GM23248 (cell line): Measurements from ENCODE around the gene PDLIM3. TPM values are rescaled to one million over a fixed set of nuclear protein-coding genes. Genes with fewer than 3 reads are reported as not detected.
A peak's percentile ranks its signal among the peaks of the same experiment; 100 is the strongest.

Experiments
- DNase-seq: peaks from one replicate; pipeline ENCODE4 v3.0.0-alpha.2; 2015
- H2AFZ ChIP-seq: fragments of 200-600 bp; sonication (generic); 2 replicates; pipeline ENCODE4 v1.6.1; 2016; ENCODE audit warnings: antibody characterized with exemption
- H3F3A ChIP-seq: fragments of 200-600 bp; sonication (generic); 2 replicates; pipeline ENCODE4 v1.6.1; 2016; ENCODE audit warnings: mild to moderate bottlenecking, antibody characterized with exemption, mixed run types; ENCODE audit not compliant: insufficient read depth
- H3K27ac ChIP-seq: fragments of 200-600 bp; sonication (generic); 2 replicates; pipeline ENCODE4 v1.5.1; 2016; ENCODE audit warnings: mild to moderate bottlenecking
- H3K27me3 ChIP-seq: fragments of 200-600 bp; sonication (generic); replicated peaks from 2 replicates; pipeline ENCODE4 v1.6.1; 2016; ENCODE audit warnings: mild to moderate bottlenecking; ENCODE audit not compliant: insufficient read depth
- H3K36me3 ChIP-seq: fragments of 200-600 bp; sonication (generic); 2 replicates; pipeline ENCODE4 v1.6.1; 2016; ENCODE audit warnings: low read depth, mild to moderate bottlenecking
- H3K4me1 ChIP-seq: fragments of 200-600 bp; sonication (generic); 2 replicates; pipeline ENCODE4 v1.6.1; 2016; ENCODE audit warnings: mild to moderate bottlenecking; ENCODE audit not compliant: insufficient read depth
- H3K4me2 ChIP-seq: fragments of 200-600 bp; sonication (generic); one replicate; pipeline ENCODE4 v1.6.1; 2016; ENCODE audit warnings: mild to moderate bottlenecking; ENCODE audit not compliant: unreplicated experiment
- H3K4me3 ChIP-seq: fragments of 200-600 bp; sonication (generic); 2 replicates; pipeline ENCODE4 v1.5.1; 2016; ENCODE audit warnings: mild to moderate bottlenecking
- H3K79me2 ChIP-seq: fragments of 200-600 bp; sonication (generic); 2 replicates; pipeline ENCODE4 v1.6.1; 2016; ENCODE audit warnings: mild to moderate bottlenecking; ENCODE audit not compliant: insufficient read depth
- H3K9ac ChIP-seq: fragments of 200-600 bp; sonication (generic); 2 replicates; pipeline ENCODE4 v1.6.1; 2016; ENCODE audit warnings: mild to moderate bottlenecking
- H3K9me2 ChIP-seq: fragments of 200-600 bp; sonication (generic); 2 replicates; pipeline ENCODE4 v1.6.1; 2016; ENCODE audit warnings: mixed run types, mild to moderate bottlenecking, moderate library complexity; ENCODE audit not compliant: insufficient read depth
- H3K9me3 ChIP-seq: fragments of 200-600 bp; sonication (generic); one replicate; pipeline ENCODE4 v1.6.1; 2017; ENCODE audit warnings: low read depth
- H4K20me1 ChIP-seq: fragments of 200-600 bp; sonication (generic); 2 replicates; pipeline ENCODE4 v1.6.0; 2016; ENCODE audit not compliant: insufficient read depth
- EZH2 ChIP-seq: fragments of 200-600 bp; sonication (generic); IDR thresholded peaks from 2 replicates; pipeline ENCODE4 v1.6.1; 2018; ENCODE audit warnings: antibody characterized with exemption, mild to moderate bottlenecking; ENCODE audit not compliant: insufficient read depth, poor library complexity, severe bottlenecking
- EZH2phosphoT487 ChIP-seq: fragments of 200-600 bp; sonication (generic); IDR thresholded peaks from 2 replicates; pipeline ENCODE4 v1.6.1; 2018; ENCODE audit warnings: antibody characterized with exemption, moderate library complexity, mild to moderate bottlenecking, low read depth; ENCODE audit not compliant: insufficient read depth
- WGBS, 2 experiments: methylation state at CpG; one replicate each; pipeline ENCODE4 v1.1.6; 2015 to 2017; ENCODE audit warnings: low lambda C conversion rate in 2 of 2, low coverage in 1 of 2; ENCODE audit errors: missing lambda C conversion rate in 2 of 2; 5-methylcytosine and 5-hydroxymethylcytosine counted together
- in situ Hi-C: fragments of 300-500 bp; cut with MboI; formaldehyde crosslinking; loops from 2 replicates; pipeline ENCODE4 v1.15.0; 2020
- polyA plus RNA-seq: library from polyadenylated mRNA; unstranded; fragments of >200 nt; fragmentation: Nextera tagmentation; extraction: Ambion mirVana; gene quantifications from 2 replicates; pipeline ENCODE4 v1.2.1, GENCODE V29; 2016
- total RNA-seq: library from RNA; depleted of rRNA; stranded (reverse); fragments of >200 nt; shearing (Covaris generic); gene quantifications from 2 replicates; pipeline ENCODE4 v1.2.3, GENCODE V29; 2014; rRNA removed

The PDLIM3 gene
- 0.25 TPM in 1 of 2 replicates, not detected in the other for total RNA-seq
- 0.51 and 0.69 TPM in 2 replicates for polyA plus RNA-seq

GRCh38 chr4:185534866-185535611, at the start of gene PDLIM3:
Gene PDLIM3, minus strand, starts transcription at chr4:185535507. Its CDS starts 73 bp downstream, at chr4:185535434.
- peak within 1 kb of the TSS; percentile 79 for H3K4me3 ChIP-seq
- H3K27ac ChIP-seq = no peak within 1 kb of the TSS
- H3K9ac ChIP-seq = peak within 1 kb of the TSS; percentile 49; the same call in 1 of the 2 replicates
- no peaks in the 10 kb centered on the region for H3K9me3 ChIP-seq
- H3K4me1 ChIP-seq = no peaks in the 10 kb centered on the region; the same call in 1 of the 2 replicates
- H3F3A ChIP-seq = no peaks in the 10 kb centered on the region
- no peaks in the 10 kb centered on the region for H3K36me3 ChIP-seq
- DNase-seq = peak; percentile 51
- in situ Hi-C loops = no loop called here
- peak within 1 kb of the TSS; percentile 90 for H2AFZ ChIP-seq
- no peaks in the 10 kb centered on the region for H3K79me2 ChIP-seq
- WGBS, 2 experiments = 1 to 3% methylated on average over 41 to 43 of the region's 66 CpGs
- TF ChIP-seq EZH2phosphoT487 = no peak
- no peak for TF ChIP-seq EZH2
- H3K27me3 ChIP-seq = peaks cover 50% of the 10 kb centered on the region
- no peaks in the 10 kb centered on the region for H4K20me1 ChIP-seq
- no peaks in the 10 kb centered on the region for H3K9me2 ChIP-seq
- peak within 1 kb of the TSS; percentile 93 for H3K4me2 ChIP-seq

GRCh38 chr4:185583813-185584212, 48.5 kb upstream of the PDLIM3 start:
- in situ Hi-C loops = no loop called here
- no peaks in the 10 kb centered on the region for H4K20me1 ChIP-seq
- H3K4me3 ChIP-seq = no peak overlapping the region
- no peaks in the 10 kb centered on the region for H3K36me3 ChIP-seq
- TF ChIP-seq EZH2phosphoT487 (no peak), EZH2 (no peak)
- no peak overlapping the region for H3K27ac ChIP-seq
- H3K4me2 ChIP-seq = no peak overlapping the region
- WGBS, 2 experiments = 86 to 91% methylated on average over 1 of the region's 1 CpG
- no peaks in the 10 kb centered on the region for H3K9me3 ChIP-seq
- no peak overlapping the region for H2AFZ ChIP-seq
- no peaks in the 10 kb centered on the region; the same call in 1 of the 2 replicates for H3K27me3 ChIP-seq
- H3K9me2 ChIP-seq = no peaks in the 10 kb centered on the region
- H3K79me2 ChIP-seq = no peaks in the 10 kb centered on the region
- H3K9ac ChIP-seq = no peak overlapping the region
- no peaks in the 10 kb centered on the region for H3K4me1 ChIP-seq
- DNase-seq = no peak
- no peaks in the 10 kb centered on the region for H3F3A ChIP-seq

GRCh38 chr4:185582651-185583400, 47.5 kb upstream of the PDLIM3 start:
- Histone ChIP-seq H3K27ac (no peak overlapping the region), H3K4me3 (no peak overlapping the region), H3K4me1 (no peaks in the 10 kb centered on the region), H3K9me2 (no peaks in the 10 kb centered on the region), H3K9ac (no peak overlapping the region), H3K36me3 (no peaks in the 10 kb centered on the region), H2AFZ (no peak overlapping the region), H3K27me3 (no peaks in the 10 kb centered on the region; the same call in 1 of the 2 replicates), H3K79me2 (no peaks in the 10 kb centered on the region), H3K4me2 (no peak overlapping the region), H4K20me1 (no peaks in the 10 kb centered on the region), H3K9me3 (no peaks in the 10 kb centered on the region), H3F3A (no peaks in the 10 kb centered on the region)
- TF ChIP-seq EZH2phosphoT487 = no peak
- TF ChIP-seq EZH2 = no peak
- WGBS, 2 experiments = 60 to 62% methylated on average over 7 of the region's 7 CpGs
- no peak for DNase-seq
- in situ Hi-C loops = no loop called here

GRCh38 chr4:185580699-185581098, 45.4 kb upstream of the PDLIM3 start:
- TF ChIP-seq EZH2 = no peak
- TF ChIP-seq EZH2phosphoT487 = no peak
- Histone ChIP-seq H3K27ac (no peak overlapping the region), H3K36me3 (no peaks in the 10 kb centered on the region), H4K20me1 (no peaks in the 10 kb centered on the region), H3K4me1 (no peaks in the 10 kb centered on the region), H3K79me2 (no peaks in the 10 kb centered on the region), H3K4me3 (no peak overlapping the region), H3K4me2 (no peak overlapping the region), H3K27me3 (no peaks in the 10 kb centered on the region), H3K9me3 (no peaks in the 10 kb centered on the region), H3F3A (no peaks in the 10 kb centered on the region), H3K9ac (no peak overlapping the region), H2AFZ (no peak overlapping the region), H3K9me2 (no peaks in the 10 kb centered on the region)
- DNase-seq = no peak
- 74 to 77% methylated on average over 12 of the region's 12 CpGs for WGBS, 2 experiments
- in situ Hi-C loops = no loop called here
